ENCODE data around the gene RGS12.

The RGS12 gene

DNA sequence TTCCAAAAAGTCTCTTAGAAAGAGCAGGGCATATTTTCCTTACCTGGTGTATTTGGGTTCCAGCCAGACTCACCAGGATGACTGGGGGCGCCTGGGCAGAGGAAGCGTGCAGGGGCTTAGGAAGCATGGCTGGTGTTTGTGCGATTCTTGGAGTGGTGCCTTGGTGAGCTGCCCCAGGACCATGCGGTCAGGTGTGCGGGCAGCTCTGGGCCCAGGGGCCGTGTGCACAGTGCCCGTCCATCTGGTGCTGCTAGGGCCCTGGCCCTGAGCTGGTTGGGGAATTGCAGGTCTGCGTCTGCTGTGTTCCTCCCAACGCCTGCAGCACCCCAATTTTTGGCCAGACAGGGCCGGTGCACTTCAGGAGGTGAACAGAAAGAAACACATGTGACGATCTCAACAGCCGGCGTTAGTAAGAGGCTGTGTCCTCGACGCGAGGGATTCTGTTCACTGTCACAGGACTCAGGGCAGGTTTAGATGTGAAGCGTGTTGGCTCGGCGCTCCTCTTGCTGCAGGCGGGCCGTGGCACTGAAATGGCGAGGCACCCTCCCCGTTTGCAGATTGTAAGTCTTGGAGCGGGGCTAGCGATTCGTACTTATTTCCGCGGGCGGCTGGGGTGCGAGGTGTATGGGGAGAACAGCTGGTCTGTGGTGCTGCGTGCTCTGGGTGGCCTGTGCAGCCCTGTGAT is 15.2 kb downstream of the RGS12 start:
- no peak overlapping the region for H3K4me3 ChIP-seq (ENCODE audit: control insufficient read depth, low read depth, low read length)
- DNase-seq (ENCODE audit: low read depth) = no peak
- TF ChIP-seq, protein P1, sequence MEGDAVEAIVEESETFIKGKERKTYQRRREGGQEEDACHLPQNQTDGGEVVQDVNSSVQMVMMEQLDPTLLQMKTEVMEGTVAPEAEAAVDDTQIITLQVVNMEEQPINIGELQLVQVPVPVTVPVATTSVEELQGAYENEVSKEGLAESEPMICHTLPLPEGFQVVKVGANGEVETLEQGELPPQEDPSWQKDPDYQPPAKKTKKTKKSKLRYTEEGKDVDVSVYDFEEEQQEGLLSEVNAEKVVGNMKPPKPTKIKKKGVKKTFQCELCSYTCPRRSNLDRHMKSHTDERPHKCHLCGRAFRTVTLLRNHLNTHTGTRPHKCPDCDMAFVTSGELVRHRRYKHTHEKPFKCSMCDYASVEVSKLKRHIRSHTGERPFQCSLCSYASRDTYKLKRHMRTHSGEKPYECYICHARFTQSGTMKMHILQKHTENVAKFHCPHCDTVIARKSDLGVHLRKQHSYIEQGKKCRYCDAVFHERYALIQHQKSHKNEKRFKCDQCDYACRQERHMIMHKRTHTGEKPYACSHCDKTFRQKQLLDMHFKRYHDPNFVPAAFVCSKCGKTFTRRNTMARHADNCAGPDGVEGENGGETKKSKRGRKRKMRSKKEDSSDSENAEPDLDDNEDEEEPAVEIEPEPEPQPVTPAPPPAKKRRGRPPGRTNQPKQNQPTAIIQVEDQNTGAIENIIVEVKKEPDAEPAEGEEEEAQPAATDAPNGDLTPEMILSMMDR (conservative IDR thresholded peaks at IDR 0.05; ENCODE audit: control insufficient read depth, insufficient read depth, low read depth, low read length) = no peak

DNA sequence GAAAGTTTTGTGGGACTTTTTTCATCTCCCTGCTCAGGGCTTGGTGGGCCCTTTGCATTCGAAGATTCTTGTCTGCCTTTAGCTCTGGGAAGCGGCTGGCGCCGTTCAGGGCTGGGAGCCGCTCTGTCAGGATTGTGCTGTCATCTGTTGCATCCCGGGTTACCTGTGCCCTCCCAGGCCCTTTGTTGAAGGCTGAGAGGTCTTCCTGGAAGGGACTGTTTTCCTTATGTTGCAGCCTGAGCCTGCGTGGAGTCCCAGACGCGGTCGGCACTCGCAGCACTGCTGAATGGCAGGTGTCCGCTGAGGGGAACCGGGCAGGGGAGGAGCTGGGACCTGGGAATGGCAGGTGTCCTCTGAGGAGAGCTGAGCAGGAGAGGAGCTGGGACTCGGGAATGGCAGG is 15.9 kb downstream of the RGS12 start:
- no peak overlapping the region for H3K4me3 ChIP-seq (ENCODE audit: control insufficient read depth, low read depth, low read length)
- TF ChIP-seq, protein P1 (conservative IDR thresholded peaks at IDR 0.05; ENCODE audit: control insufficient read depth, insufficient read depth, low read depth, low read length) = no peak
- DNase-seq (ENCODE audit: low read depth) = no peak

DNA sequence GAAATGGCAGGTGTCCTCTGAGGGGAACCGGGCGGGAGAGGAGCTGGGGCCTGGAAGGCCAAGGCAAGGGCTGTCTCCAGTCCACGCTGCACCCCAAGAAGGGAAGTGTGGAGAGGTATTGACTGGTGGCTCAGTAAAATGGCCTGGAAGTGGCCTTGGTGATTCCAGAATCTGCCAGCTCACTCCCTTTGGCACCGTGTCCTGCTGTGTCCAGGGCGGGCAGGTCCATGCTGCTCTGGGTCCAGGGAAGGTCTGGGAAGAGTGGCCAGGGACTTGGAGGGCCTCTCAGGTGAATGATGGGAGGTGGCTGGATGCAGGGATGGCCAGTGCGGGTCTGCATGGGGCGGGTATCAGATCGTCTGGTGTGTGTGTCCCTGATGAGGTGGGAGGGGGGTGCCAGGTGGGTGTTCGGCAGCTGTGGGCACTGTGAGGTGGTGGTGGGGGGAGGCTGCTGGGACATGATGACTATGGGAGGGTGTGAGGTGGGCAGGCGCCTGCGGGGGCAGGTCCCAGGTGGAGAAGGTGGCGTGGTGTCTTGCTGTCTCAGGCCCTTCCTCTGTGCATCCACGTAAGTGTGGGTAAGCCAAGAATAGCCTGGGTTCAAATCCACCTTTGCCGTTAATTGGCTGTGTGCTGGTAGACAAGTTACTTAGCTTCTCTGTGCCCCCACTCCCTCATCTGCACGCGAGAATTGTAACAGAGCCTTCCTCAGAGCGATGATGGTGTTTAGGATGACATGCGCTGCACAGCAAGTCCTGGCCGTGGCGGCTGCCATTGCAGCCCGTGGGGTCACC is 17.7 kb downstream of the RGS12 start:
- TF ChIP-seq, protein P1 (conservative IDR thresholded peaks at IDR 0.05; ENCODE audit: control insufficient read depth, insufficient read depth, low read depth, low read length) = no peak
- DNase-seq (ENCODE audit: low read depth) = no peak
- no peak overlapping the region for H3K4me3 ChIP-seq (ENCODE audit: control insufficient read depth, low read depth, low read length)

DNA sequence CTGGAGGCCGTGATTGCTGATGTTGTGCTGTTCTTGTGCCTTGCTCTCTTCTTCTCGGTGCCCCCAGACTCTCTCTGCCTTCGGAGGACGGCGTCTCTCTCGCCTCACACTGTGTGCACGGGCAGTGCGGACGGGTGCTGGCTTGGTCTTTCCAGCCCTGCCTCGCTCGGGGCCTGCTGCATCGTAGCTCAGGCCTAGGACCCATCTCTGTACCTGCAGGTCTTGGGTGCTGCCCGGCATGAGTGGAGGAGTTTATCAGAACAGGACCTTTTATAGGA is 18.2 kb downstream of the RGS12 start:
- no peak for DNase-seq (ENCODE audit: low read depth)
- H3K4me3 ChIP-seq (ENCODE audit: control insufficient read depth, low read depth, low read length) = no peak overlapping the region
- TF ChIP-seq, protein P1 (conservative IDR thresholded peaks at IDR 0.05; ENCODE audit: control insufficient read depth, insufficient read depth, low read depth, low read length) = no peak

DNA sequence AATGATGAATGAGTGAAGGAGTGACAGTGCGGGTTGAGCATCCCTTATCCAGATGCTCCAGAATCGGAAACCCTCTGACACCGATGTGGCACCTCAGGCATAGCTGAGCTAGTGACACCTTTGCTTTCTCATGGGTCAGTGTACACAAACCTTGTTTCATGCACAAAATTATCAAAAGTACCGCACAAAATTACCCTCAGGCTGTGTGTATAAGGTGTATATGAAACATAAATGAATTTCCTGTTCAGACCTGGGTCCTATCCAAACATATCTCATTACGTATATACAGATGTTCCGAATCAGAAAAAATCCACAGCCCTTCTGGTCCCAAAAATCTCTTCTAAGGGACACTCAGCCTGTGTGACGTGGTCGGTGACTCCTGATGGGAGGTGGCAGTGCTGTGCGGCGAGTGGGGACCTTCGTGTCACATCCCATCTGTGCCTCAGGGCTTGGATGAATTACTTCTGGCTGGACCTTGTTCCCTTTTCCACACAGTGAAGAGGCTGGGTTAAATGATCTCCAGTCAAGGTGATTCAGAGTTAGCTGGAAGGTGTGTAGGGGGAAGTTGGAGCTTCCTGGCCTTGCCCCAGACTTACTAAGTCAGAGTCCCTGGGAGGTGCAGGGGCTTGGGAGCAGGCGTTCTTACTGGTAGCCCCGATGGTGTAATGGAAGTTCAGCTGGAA is 18.8 kb downstream of the RGS12 start:
- TF ChIP-seq, protein P1 (conservative IDR thresholded peaks at IDR 0.05; ENCODE audit: control insufficient read depth, insufficient read depth, low read depth, low read length) = no peak
- DNase-seq (ENCODE audit: low read depth) = no peak
- H3K4me3 ChIP-seq (ENCODE audit: control insufficient read depth, low read depth, low read length) = no peak overlapping the region

DNA sequence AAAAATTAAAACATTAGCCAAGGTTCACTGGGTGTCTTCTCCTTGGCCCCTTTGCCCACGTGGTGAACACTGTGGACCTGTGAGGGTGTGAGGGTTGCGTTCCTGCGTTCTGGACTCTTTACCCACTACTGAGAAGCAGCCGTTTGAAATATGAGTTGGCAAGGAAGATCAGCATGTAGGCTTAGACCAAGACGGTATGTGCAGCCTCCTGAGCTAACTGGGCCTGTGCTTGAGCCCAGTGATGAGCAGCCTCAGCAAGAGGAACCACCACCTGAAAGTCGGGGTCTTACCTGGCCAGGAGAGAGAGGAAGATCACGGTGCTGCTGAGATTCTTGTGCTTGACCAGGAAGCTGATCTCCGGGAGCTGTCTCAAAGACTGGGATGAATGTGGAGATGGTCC is 19.5 kb downstream of the RGS12 start:
- H3K4me3 ChIP-seq (ENCODE audit: control insufficient read depth, low read depth, low read length) = no peak overlapping the region
- DNase-seq (ENCODE audit: low read depth) = no peak
- TF ChIP-seq, protein P1 (conservative IDR thresholded peaks at IDR 0.05; ENCODE audit: control insufficient read depth, insufficient read depth, low read depth, low read length) = no peak
